ENCODE measurements around the gene OXER1. TPM values are rescaled to one million over a fixed set of nuclear protein-coding genes. Genes with fewer than 3 reads are reported as not detected.

The OXER1 gene
- polyA plus RNA-seq, 2 of the 4 experiments (the other 2 are of a cell fraction): not detected

- DNase-seq (ENCODE audit: low read depth in 1 of 2, low spot score in 1 of 2): peak; percentile 81 to 85
- H3K4me1 ChIP-seq: no peaks in the 10 kb centered on the region
- H3K9me3 ChIP-seq: no peaks in the 10 kb centered on the region
- no peak overlapping the region for H3K4me2 ChIP-seq
- 72% methylated on average over 19 of the region's 19 CpGs for WGBS (ENCODE audit: missing lambda C conversion rate)
- TF ChIP-seq EP300 (IDR thresholded peaks at IDR 0.05): no peak
- no peak for TF ChIP-seq POLR2A (IDR thresholded peaks at IDR 0.05; ENCODE audit: low read length)
- no peak for TF ChIP-seq SREBF2 (IDR thresholded peaks at IDR 0.05)
- TF ChIP-seq KDM1A (IDR thresholded peaks at IDR 0.05; ENCODE audit: low read depth): no peak
- no peak for TF ChIP-seq CBX8 (IDR thresholded peaks at IDR 0.05)
- TF ChIP-seq HOXA7 (CRISPR knock-in tag; IDR thresholded peaks at IDR 0.05): no peak
- no peak for TF ChIP-seq FOXS1 (CRISPR knock-in tag; IDR thresholded peaks at IDR 0.05)
- TF ChIP-seq RAD21 (conservative IDR thresholded peaks at IDR 0.05 in 1 of 2, IDR thresholded peaks at IDR 0.05 in 1 of 2): peak; percentile 39 to 75
- TF ChIP-seq PHF8 (IDR thresholded peaks at IDR 0.05; ENCODE audit: borderline replicate concordance, low read depth): no peak
- no peak for TF ChIP-seq MAZ (IDR thresholded peaks at IDR 0.05; ENCODE audit: borderline replicate concordance, low read depth, low read length)
- no peak for TF ChIP-seq ESRRA (IDR thresholded peaks at IDR 0.05; ENCODE audit: borderline replicate concordance, low read length)
- no peak for TF ChIP-seq NPAS2 (CRISPR knock-in tag; IDR thresholded peaks at IDR 0.05; ENCODE audit: borderline replicate concordance)
- peak; percentile 37; the same call in 1 of the 3 replicates for TF ChIP-seq SMC3 (IDR thresholded peaks at IDR 0.05)
- TF ChIP-seq MAFK (IDR thresholded peaks at IDR 0.05; ENCODE audit: partially characterized antibody): no peak
- peak; percentile 56; the same call in 1 of the 2 replicates for TF ChIP-seq MAX (IDR thresholded peaks at IDR 0.05)
- no peak for TF ChIP-seq USF2 (IDR thresholded peaks at IDR 0.05)
- no peak for TF ChIP-seq CBX2 (IDR thresholded peaks at IDR 0.05; ENCODE audit: borderline replicate concordance, low read depth)
- no peak for TF ChIP-seq NFE2L2 (conservative IDR thresholded peaks at IDR 0.05; ENCODE audit: low read length)
- TF ChIP-seq HOXB5 (CRISPR knock-in tag; IDR thresholded peaks at IDR 0.05): no peak
- no peak for TF ChIP-seq BHLHE40 (IDR thresholded peaks at IDR 0.05; ENCODE audit: low read depth, low read length)
- peak; percentile 58 for TF ChIP-seq CTCF (IDR thresholded peaks at IDR 0.05)
- no peak for TF ChIP-seq GATA3 (IDR thresholded peaks at IDR 0.05; ENCODE audit: borderline replicate concordance)
- peak; percentile 78 to 94 for ATAC-seq
- H3K27ac ChIP-seq: no peak overlapping the region
- FAIRE-seq: no peak
- POLR2A ChIA-PET: interaction anchor here (1.1 kb wide), 1 partner anchor 277 kb away, joined by 4 read pairs; the partner anchor contains the start of gene KCNG3
- H3K4me3 ChIP-seq: no peak overlapping the region
- CTCF ChIA-PET: interaction anchor here (1.5 to 2.6 kb wide), 5 partner anchors 14 to 269 kb away, joined by 4 to 9 read pairs (median 4); no protein-coding TSS in a partner anchor
Observed at GRCh38 chr2:42770288-42771131, 6.6 kb upstream of the OXER1 start.

- DNase-seq (ENCODE audit: low read depth in 1 of 2, low spot score in 1 of 2): no peak
- ChIA-PET CTCF (interaction anchor here (0.8 to 2.6 kb wide), 6 partner anchors 15 to 269 kb away, joined by 3 to 9 read pairs (median 4); no protein-coding TSS in a partner anchor), POLR2A (interaction anchor here (1.1 kb wide), 1 partner anchor 276 kb away, joined by 4 read pairs; the partner anchor contains the start of gene KCNG3)
- Histone ChIP-seq H3K27ac (no peak overlapping the region), H3K4me1 (no peaks in the 10 kb centered on the region), H3K4me3 (no peak overlapping the region), H3K9me3 (no peaks in the 10 kb centered on the region), H3K4me2 (no peak overlapping the region)
- peak in 1 of 2 experiments; percentile 9; a peak in 3 of 6 replicates for ATAC-seq
- whole genome bisulfite sequencing (ENCODE audit: missing lambda C conversion rate): 85% methylated on average over 9 of the region's 10 CpGs
- TF ChIP-seq ZFP36 (IDR thresholded peaks at IDR 0.05; ENCODE audit: borderline replicate concordance, partially characterized antibody) (no peak), GATA3 (IDR thresholded peaks at IDR 0.05; ENCODE audit: borderline replicate concordance) (no peak), ZSCAN20 (CRISPR knock-in tag; IDR thresholded peaks at IDR 0.05) (no peak)
- FAIRE-seq: no peak
Observed at GRCh38 chr2:42769583-42770287, 5.8 kb upstream of the OXER1 start.
